SU-DHL-6 (cell line): Measurements from ENCODE around the gene DLK1.

Experiments
- EZH2phosphoT487 ChIP-seq: fragments of 200-600 bp; sonication (generic), shearing (Covaris generic); conservative IDR thresholded peaks from 2 replicates; pipeline ENCODE4 v1.6.1; 2018; ENCODE audit warnings: mild to moderate bottlenecking, antibody characterized with exemption, low read length, moderate library complexity, mixed read lengths
- TF ChIP-seq, protein P1 (sequence below): fragments of 200-600 bp; sonication (generic); IDR thresholded peaks from one replicate; pipeline ENCODE4 v1.5.1; 2017; ENCODE audit warnings: antibody characterized with exemption, mild to moderate bottlenecking, low read length, moderate library complexity; ENCODE audit not compliant: insufficient read depth, poor library complexity, severe bottlenecking

DNA sequence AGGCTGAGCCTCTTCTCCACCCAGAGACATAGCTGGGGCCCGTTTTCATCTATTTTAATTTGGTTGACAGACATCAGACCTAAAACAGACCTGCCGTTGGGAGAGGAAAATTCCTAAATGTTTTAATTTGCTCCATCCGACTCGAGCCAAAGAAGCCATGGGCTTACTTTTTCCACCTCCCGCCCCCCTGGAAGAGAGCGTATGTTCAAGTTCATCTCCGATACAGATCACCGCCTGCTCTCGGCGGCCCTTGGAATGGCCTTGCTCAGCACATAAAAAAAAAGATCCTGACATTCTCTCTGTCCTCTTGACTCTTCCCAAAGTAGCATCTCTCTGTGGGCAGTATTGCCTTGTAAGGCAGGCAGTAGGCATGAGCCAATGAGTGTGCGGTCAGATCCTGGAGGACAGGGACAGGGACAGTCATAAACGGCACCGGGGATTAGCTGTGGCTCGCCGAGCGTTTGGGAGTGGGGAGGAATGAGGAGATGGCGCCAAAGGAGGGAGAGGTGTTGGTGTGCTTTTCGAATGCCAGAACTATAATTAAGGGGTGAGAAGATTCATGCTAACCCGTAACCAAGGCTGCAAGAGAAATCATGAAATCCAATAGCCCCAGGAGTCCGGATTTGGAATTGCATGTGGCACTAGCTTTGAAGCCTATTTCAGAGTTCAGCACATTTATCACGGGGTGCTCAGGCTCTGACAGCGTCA is 51.3 kb downstream of the DLK1 start:
- TF ChIP-seq, protein P1, sequence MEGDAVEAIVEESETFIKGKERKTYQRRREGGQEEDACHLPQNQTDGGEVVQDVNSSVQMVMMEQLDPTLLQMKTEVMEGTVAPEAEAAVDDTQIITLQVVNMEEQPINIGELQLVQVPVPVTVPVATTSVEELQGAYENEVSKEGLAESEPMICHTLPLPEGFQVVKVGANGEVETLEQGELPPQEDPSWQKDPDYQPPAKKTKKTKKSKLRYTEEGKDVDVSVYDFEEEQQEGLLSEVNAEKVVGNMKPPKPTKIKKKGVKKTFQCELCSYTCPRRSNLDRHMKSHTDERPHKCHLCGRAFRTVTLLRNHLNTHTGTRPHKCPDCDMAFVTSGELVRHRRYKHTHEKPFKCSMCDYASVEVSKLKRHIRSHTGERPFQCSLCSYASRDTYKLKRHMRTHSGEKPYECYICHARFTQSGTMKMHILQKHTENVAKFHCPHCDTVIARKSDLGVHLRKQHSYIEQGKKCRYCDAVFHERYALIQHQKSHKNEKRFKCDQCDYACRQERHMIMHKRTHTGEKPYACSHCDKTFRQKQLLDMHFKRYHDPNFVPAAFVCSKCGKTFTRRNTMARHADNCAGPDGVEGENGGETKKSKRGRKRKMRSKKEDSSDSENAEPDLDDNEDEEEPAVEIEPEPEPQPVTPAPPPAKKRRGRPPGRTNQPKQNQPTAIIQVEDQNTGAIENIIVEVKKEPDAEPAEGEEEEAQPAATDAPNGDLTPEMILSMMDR = no peak
- TF ChIP-seq EZH2phosphoT487 = no peak
